OCI-LY7 (cell line): ENCODE measurements around the gene ZNF311. TPM values are rescaled to one million over a fixed set of nuclear protein-coding genes. Genes with fewer than 3 reads are reported as not detected.

Source experiments
- BruUV-seq: library from RNA; stranded (reverse); fragments of 400-500 nt; replicated peaks from 2 replicates; lab custom pipeline; 2021; lab: Mats Ljungman, UMichigan
- CTCF ChIA-PET: fragments of 300-600 bp; sonication (Branson Sonifier 250); formaldehyde crosslinking; loops from one replicate; lab custom pipeline; 2022; ENCODE audit warnings: antibody characterized with exemption; ENCODE audit not compliant: unreplicated experiment; lab: Charles Lee
- POLR2A ChIA-PET: fragments of 300-600 bp; sonication (Branson Sonifier 250); formaldehyde crosslinking; loops from one replicate; lab custom pipeline; 2022; ENCODE audit warnings: antibody characterized with exemption; lab: Charles Lee
- DNase-seq: peaks from one replicate; pipeline ENCODE4 v3.0.0-alpha.2; 2015; ENCODE audit warnings: low spot score
- H2AFZ ChIP-seq: fragments of 200-600 bp; sonication (generic), shearing (Covaris generic); 2 replicates; pipeline ENCODE4 v1.6.1; 2014; ENCODE audit warnings: mild to moderate bottlenecking, antibody characterized with exemption, low read length, moderate library complexity
- H3K27ac ChIP-seq: fragments of 200-600 bp; sonication (generic); 2 replicates; pipeline ENCODE4 v1.5.1; 2014; ENCODE audit warnings: mixed run types, low read depth, mild to moderate bottlenecking, moderate library complexity, low read length, inconsistent platforms; ENCODE audit not compliant: poor library complexity, severe bottlenecking
- H3K36me3 ChIP-seq: fragments of 200-600 bp; sonication (generic); 2 replicates; pipeline ENCODE4 v1.6.1; 2014; ENCODE audit warnings: mild to moderate bottlenecking, antibody characterized with exemption, low read length, moderate library complexity, mixed read lengths; ENCODE audit not compliant: insufficient read depth
- H3K4me1 ChIP-seq: fragments of 200-600 bp; sonication (generic); 2 replicates; pipeline ENCODE4 v1.5.1; 2014; ENCODE audit warnings: mild to moderate bottlenecking, low read length; ENCODE audit not compliant: insufficient read depth, poor library complexity, severe bottlenecking
- H3K4me2 ChIP-seq: fragments of 200-600 bp; sonication (generic); 2 replicates; pipeline ENCODE4 v1.6.1; 2014; ENCODE audit warnings: mild to moderate bottlenecking, low read length
- H3K4me3 ChIP-seq: fragments of 200-600 bp; sonication (generic); 2 replicates; pipeline ENCODE4 v1.5.1; 2014; ENCODE audit warnings: mild to moderate bottlenecking, low read depth, low read length; ENCODE audit not compliant: poor library complexity, severe bottlenecking
- H3K79me2 ChIP-seq: fragments of 200-600 bp; sonication (generic); 2 replicates; pipeline ENCODE4 v1.6.1; 2016; ENCODE audit warnings: low read depth, mild to moderate bottlenecking, low read length, moderate library complexity, mixed read lengths; ENCODE audit not compliant: insufficient read depth
- H3K9me2 ChIP-seq: fragments of 200-600 bp; sonication (generic); 2 replicates; pipeline ENCODE4 v1.6.1; 2016; ENCODE audit warnings: mild to moderate bottlenecking, low read length, mixed read lengths; ENCODE audit not compliant: insufficient read depth
- H3K9me3 ChIP-seq: fragments of 200-600 bp; sonication (generic); 2 replicates; pipeline ENCODE4 v1.6.1; 2014; ENCODE audit warnings: mild to moderate bottlenecking, mixed run types, low read length, mixed read lengths
- H4K20me1 ChIP-seq: fragments of 200-600 bp; sonication (generic); 2 replicates; pipeline ENCODE4 v1.6.1; 2014; ENCODE audit warnings: mild to moderate bottlenecking, antibody characterized with exemption, low read length, moderate library complexity, mixed read lengths; ENCODE audit not compliant: insufficient read depth
- EZH2phosphoT487 ChIP-seq: fragments of 200-600 bp; sonication (generic); IDR thresholded peaks from 2 replicates; pipeline ENCODE4 v1.6.1; 2018; ENCODE audit warnings: low read depth, borderline replicate concordance, mild to moderate bottlenecking, mixed run types, antibody characterized with exemption, low read length, moderate library complexity, mixed read lengths
- intact Hi-C: fragments of 100-400 bp; cut with micrococcal nuclease; formaldehyde crosslinking; loops from one replicate; pipeline ENCODE4 v1.10.0; 2022; ENCODE audit not compliant: unreplicated experiment
- total RNA-seq, 2 experiments: library from RNA; depleted of rRNA in 1 of 2; stranded (reverse); fragments of >200 nt in 1 of 2; shearing (Covaris generic) in 1 of 2; gene quantifications; 2 replicates each; pipeline ENCODE4 v1.2.3, GENCODE V29; 2014 to 2022
- TF ChIP-seq, protein P1 (sequence below): fragments of 200-600 bp; sonication (generic); conservative IDR thresholded peaks from 2 replicates; pipeline ENCODE4 v1.5.1; 2014; ENCODE audit warnings: mild to moderate bottlenecking, antibody characterized with exemption, low read length, moderate library complexity, mixed read lengths

ZNF311 gene
- total RNA-seq, 2 experiments from 2014 or later, result not detected

DNA sequence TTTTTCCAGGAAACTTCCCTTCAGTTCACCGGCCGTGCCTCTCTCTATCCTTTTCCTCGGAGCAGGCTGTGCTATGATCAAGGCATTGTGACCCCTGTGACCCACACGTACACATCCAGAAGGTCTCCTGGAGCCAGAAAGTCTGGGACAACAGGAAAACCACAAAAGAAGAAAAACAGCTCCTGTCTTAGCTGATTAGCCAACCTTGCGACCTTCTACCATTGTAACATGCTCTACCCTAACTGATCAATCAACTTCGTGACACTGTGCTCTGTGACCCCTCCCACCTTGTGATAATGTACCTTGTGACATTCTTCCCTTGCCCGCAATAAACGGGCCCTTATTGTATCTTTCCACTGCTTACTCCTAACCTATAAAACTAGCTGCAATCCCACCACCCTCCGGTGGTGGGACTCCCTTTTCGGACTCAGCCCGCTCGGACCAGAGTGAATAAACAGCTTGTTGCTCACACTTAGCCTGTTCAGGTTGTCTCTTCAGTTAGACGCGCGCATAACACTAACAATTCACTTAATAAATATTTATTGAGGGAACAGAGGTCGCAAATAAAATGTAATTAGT, 24.2 kb downstream of the ZNF311 start:
- intact Hi-C loops, result loop anchor here (1.0 to 10.0 kb wide), 8 partner anchors 28 to 1076 kb away; partner anchors contain the start of gene ZSCAN12
- H3K36me3 ChIP-seq, result no peaks in the 10 kb centered on the region
- H3K4me2 ChIP-seq, result peak overlapping the region; percentile 96
- POLR2A ChIA-PET, result interaction anchor here (0.5 to 2.1 kb wide), 11 partner anchors 20 to 1222 kb away, joined by 3 to 6 read pairs (median 4); partner anchors contain the start of gene TRIM27
- no peaks in the 10 kb centered on the region for H3K9me2 ChIP-seq
- no peak for TF ChIP-seq EZH2phosphoT487
- TF ChIP-seq, protein P1, sequence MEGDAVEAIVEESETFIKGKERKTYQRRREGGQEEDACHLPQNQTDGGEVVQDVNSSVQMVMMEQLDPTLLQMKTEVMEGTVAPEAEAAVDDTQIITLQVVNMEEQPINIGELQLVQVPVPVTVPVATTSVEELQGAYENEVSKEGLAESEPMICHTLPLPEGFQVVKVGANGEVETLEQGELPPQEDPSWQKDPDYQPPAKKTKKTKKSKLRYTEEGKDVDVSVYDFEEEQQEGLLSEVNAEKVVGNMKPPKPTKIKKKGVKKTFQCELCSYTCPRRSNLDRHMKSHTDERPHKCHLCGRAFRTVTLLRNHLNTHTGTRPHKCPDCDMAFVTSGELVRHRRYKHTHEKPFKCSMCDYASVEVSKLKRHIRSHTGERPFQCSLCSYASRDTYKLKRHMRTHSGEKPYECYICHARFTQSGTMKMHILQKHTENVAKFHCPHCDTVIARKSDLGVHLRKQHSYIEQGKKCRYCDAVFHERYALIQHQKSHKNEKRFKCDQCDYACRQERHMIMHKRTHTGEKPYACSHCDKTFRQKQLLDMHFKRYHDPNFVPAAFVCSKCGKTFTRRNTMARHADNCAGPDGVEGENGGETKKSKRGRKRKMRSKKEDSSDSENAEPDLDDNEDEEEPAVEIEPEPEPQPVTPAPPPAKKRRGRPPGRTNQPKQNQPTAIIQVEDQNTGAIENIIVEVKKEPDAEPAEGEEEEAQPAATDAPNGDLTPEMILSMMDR, result peak; percentile 72
- CTCF ChIA-PET, result interaction anchor here (0.6 to 0.9 kb wide), 3 partner anchors 103 to 329 kb away, joined by 3 to 5 read pairs (median 4); no protein-coding TSS in a partner anchor
- H2AFZ ChIP-seq, result peak overlapping the region; percentile 92
- H3K4me3 ChIP-seq, result peak overlapping the region; percentile 98
- no TSS peak for BruUV-seq
- H4K20me1 ChIP-seq, result no peaks in the 10 kb centered on the region
- peaks cover 22% of the 10 kb centered on the region for H3K4me1 ChIP-seq
- peak; percentile 93 for DNase-seq
- peak overlapping the region; percentile 72 for H3K27ac ChIP-seq
- no peaks in the 10 kb centered on the region for H3K9me3 ChIP-seq
- H3K79me2 ChIP-seq, result no peaks in the 10 kb centered on the region

DNA sequence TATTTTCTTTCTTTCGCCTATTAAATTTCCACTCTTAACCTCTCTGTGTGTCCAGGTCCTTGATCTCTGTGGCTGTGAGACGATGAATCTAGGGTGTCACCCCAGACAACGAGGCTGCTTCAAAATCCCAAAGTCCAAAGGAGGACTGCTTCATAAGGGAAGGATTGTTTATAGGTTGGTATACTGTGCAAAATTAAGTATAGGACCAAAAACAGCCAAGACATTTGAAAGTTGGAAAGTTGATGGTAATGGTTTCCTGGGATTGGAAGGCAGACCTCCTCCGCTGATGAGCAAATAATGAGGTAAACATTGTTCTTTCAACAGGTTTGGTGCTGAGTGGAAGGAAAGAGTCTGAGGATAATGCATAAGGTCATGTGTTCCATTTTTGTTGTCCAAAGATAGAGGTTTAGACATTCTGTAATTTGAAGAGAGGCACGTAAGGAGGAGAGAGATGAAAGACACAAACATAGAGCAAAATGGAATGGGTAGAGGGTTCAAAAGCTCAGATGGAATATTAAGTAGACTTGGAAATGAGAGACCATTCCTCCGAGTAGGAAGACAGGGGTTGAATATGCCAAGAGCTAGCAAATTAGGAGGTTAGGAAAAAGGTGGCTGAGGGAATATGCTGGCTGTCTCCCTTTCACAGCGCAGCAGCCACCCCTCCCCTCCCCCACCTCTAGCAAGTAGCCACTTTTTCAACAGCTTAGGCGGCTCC, 24.8 kb downstream of the ZNF311 start:
- ChIA-PET CTCF (interaction anchor here (0.6 to 0.9 kb wide), 3 partner anchors 102 to 328 kb away, joined by 3 to 5 read pairs (median 4); no protein-coding TSS in a partner anchor), POLR2A (interaction anchor here (0.5 to 2.1 kb wide), 9 partner anchors 21 to 1221 kb away, joined by 3 to 6 read pairs (median 4); partner anchors contain the start of gene TRIM27)
- intact Hi-C loops, result loop anchor here (5.0 to 10.0 kb wide), 3 partner anchors 323 to 1075 kb away; partner anchors contain the start of gene ZSCAN12
- Histone ChIP-seq H3K4me2 (peak overlapping the region; percentile 96), H3K9me3 (no peaks in the 10 kb centered on the region), H3K4me3 (peak overlapping the region; percentile 98), H3K27ac (peak overlapping the region; percentile 72), H2AFZ (peak overlapping the region; percentile 92), H3K9me2 (no peaks in the 10 kb centered on the region), H3K36me3 (no peaks in the 10 kb centered on the region), H4K20me1 (no peaks in the 10 kb centered on the region), H3K79me2 (no peaks in the 10 kb centered on the region), H3K4me1 (peaks cover 22% of the 10 kb centered on the region)
- peak; percentile 38 for DNase-seq
- BruUV-seq, result no TSS peak
- TF ChIP-seq EZH2phosphoT487, result no peak
- TF ChIP-seq, protein P1, result no peak
